ENCODE data around the gene FGB.

Gene FGB

GRCh38 chr4:154562697-154563254 is at the start of gene FGB:
TSS of gene FGB (plus strand) at chr4:154563011. CDS start at chr4:154563019, 8 bp downstream.
- no peak for DNase-seq (ENCODE audit: low read depth in 3 of 3)

GRCh38 chr4:154516318-154517029 is 46.3 kb upstream of the FGB start:
- no peak for DNase-seq (ENCODE audit: low read depth in 3 of 3)

GRCh38 chr4:154517591-154517990 is 45.2 kb upstream of the FGB start:
- DNase-seq (ENCODE audit: low read depth in 3 of 3), result no peak

- DNase-seq (ENCODE audit: low read depth in 3 of 3), result no peak
These were observed 43.6 kb upstream of the FGB start for GRCh38 chr4:154519214-154519613.

- DNase-seq (ENCODE audit: low read depth in 3 of 3), result no peak
These were observed 41.2 kb upstream of the FGB start for GRCh38 chr4:154521607-154522006.

- DNase-seq (ENCODE audit: low read depth in 3 of 3), result no peak
These were observed 36.7 kb upstream of the FGB start for GRCh38 chr4:154526151-154526550.

- DNase-seq (ENCODE audit: low read depth in 3 of 3), result no peak
These were observed 35.5 kb upstream of the FGB start for GRCh38 chr4:154527308-154527707.

GRCh38 chr4:154528869-154529268 is 33.9 kb upstream of the FGB start:
- no peak for DNase-seq (ENCODE audit: low read depth in 3 of 3)

- no peak for DNase-seq (ENCODE audit: low read depth in 3 of 3)
These were observed 32.9 kb upstream of the FGB start for GRCh38 chr4:154529728-154530519.

GRCh38 chr4:154534296-154534695 is 28.5 kb upstream of the FGB start:
- no peak for DNase-seq (ENCODE audit: low read depth in 3 of 3)

- DNase-seq (ENCODE audit: low read depth in 3 of 3), result no peak
These were observed 20.4 kb upstream of the FGB start for GRCh38 chr4:154542271-154542879.

- DNase-seq (ENCODE audit: low read depth in 3 of 3), result no peak
These were observed 17.1 kb upstream of the FGB start for GRCh38 chr4:154545689-154546088.

- DNase-seq (ENCODE audit: low read depth in 3 of 3), result peak; percentile 93 to 96 (median 94)
These were observed 12.7 kb upstream of the FGB start, which contains the start of gene PLRG1 for GRCh38 chr4:154549894-154550790. TSS of gene PLRG1 (minus strand) at chr4:154550400. CDS start at chr4:154550308, 92 bp downstream.

GRCh38 chr4:154551872-154552686 is 10.7 kb upstream of the FGB start:
- peak; percentile 36 to 42 (median 39) for DNase-seq (ENCODE audit: low read depth in 3 of 3)

- no peak for DNase-seq (ENCODE audit: low read depth in 3 of 3)
These were observed 3.7 kb upstream of the FGB start for GRCh38 chr4:154559141-154559493.

GRCh38 chr4:154559494-154560418 is 3.1 kb upstream of the FGB start:
- DNase-seq (ENCODE audit: low read depth in 3 of 3), result no peak

GRCh38 chr4:154560419-154560801 is 2.4 kb upstream of the FGB start:
- DNase-seq (ENCODE audit: low read depth in 3 of 3), result no peak

- no peak for DNase-seq (ENCODE audit: low read depth in 3 of 3)
These were observed 2.0 kb upstream of the FGB start for GRCh38 chr4:154560824-154561231.

- DNase-seq (ENCODE audit: low read depth in 3 of 3), result no peak
These were observed 1.5 kb downstream of the FGB start for GRCh38 chr4:154564311-154564710.
